SK-N-SH (cell line): Measurements from ENCODE around the gene PPP6C.

Experiments used
- CTCF ChIP-seq: fragments of 200-600 bp; sonication (generic); IDR thresholded peaks from 2 replicates; pipeline ENCODE4 v1.6.1; 2017; ENCODE audit warnings: antibody characterized with exemption, mild to moderate bottlenecking, moderate library complexity
- EP300 ChIP-seq, 2 experiments: IDR thresholded peaks; 2 replicates each; pipeline versions ENCODE4 v1.4.0 to v1.6.1; 2012; ENCODE audit warnings: borderline replicate concordance in 1 of 2, low read depth in 1 of 2, low read length in 1 of 2
- MEF2A ChIP-seq: IDR thresholded peaks from 2 replicates; pipeline ENCODE4 v1.4.0; 2012; ENCODE audit warnings: low read depth, borderline replicate concordance
- POLR2AphosphoS5 ChIP-seq: IDR thresholded peaks from 2 replicates; pipeline ENCODE4 v1.6.1; 2012; ENCODE audit warnings: low read depth, low read length
- RCOR1 ChIP-seq: fragments of 150-350 bp; IDR thresholded peaks from 2 replicates; pipeline ENCODE4 v1.6.1; 2017; ENCODE audit warnings: antibody characterized with exemption, low read length
- REST ChIP-seq: IDR thresholded peaks from 2 replicates; pipeline ENCODE4 v1.6.1; 2012; ENCODE audit warnings: mild to moderate bottlenecking, low read depth, low read length, moderate library complexity
- YY1 ChIP-seq: IDR thresholded peaks from 2 replicates; pipeline ENCODE4 v1.4.0; 2012; ENCODE audit warnings: low read depth, mild to moderate bottlenecking

- TF ChIP-seq CTCF (no peak), YY1 (no peak), POLR2AphosphoS5 (no peak), EP300 (IDR thresholded peaks at IDR 0.05; ENCODE audit: borderline replicate concordance in 1 of 2, low read depth in 1 of 2, low read length in 1 of 2) (no peak), MEF2A (no peak), RCOR1 (no peak), REST (no peak)
These were observed 43.4 kb downstream of the PPP6C start for GRCh38 chr9:125146247-125146646.
